Esophagus squamous epithelium (tissue), 5 donors: ENCODE data around the gene GALNT7. TPM values are rescaled to one million over a fixed set of nuclear protein-coding genes. Genes with fewer than 3 reads are reported as not detected.
A peak's percentile ranks its signal among the peaks of the same experiment; 100 is the strongest.

Source experiments
- DNase-seq: peaks from one replicate; lab custom pipeline; 2025; lab: John Stamatoyannopoulos, UW
- H3K27ac ChIP-seq, 4 donors: fragments of 200-600 bp; sonication (generic); one replicate each; pipeline ENCODE4 v1.5.1; 2016 to 2019; ENCODE audit warnings: mild to moderate bottlenecking in 1 of 4
- H3K27me3 ChIP-seq, 4 donors: fragments of 200-600 bp; sonication (generic); 1 replicate in 3 of 4; 2 replicates in 1 of 4; pipeline versions ENCODE4 v1.5.1 to v1.6.0; 2017 to 2021; ENCODE audit warnings: antibody characterized with exemption in 1 of 4
- H3K36me3 ChIP-seq, 3 donors: fragments of 200-600 bp; sonication (generic); one replicate each; pipeline ENCODE4 v1.5.1; 2016 to 2019
- H3K4me1 ChIP-seq, 3 donors: fragments of 200-600 bp; sonication (generic); one replicate each; pipeline ENCODE4 v1.5.1; 2017 to 2019
- H3K4me3 ChIP-seq, 4 donors: fragments of 200-600 bp; sonication (generic); 1 replicate in 3 of 4; 2 replicates in 1 of 4; pipeline ENCODE4 v1.5.1; 2016 to 2019; ENCODE audit warnings: mild to moderate bottlenecking in 2 of 4, moderate library complexity in 1 of 4
- H3K9me3 ChIP-seq, 3 donors: fragments of 200-600 bp; sonication (generic); one replicate each; pipeline ENCODE4 v1.5.1; 2016 to 2019
- POLR2A ChIP-seq, 4 donors: fragments of 450-650 bp; IDR thresholded peaks; one replicate each; pipeline ENCODE4 v1.6.1; 2017; ENCODE audit warnings: antibody characterized with exemption in 4 of 4, mild to moderate bottlenecking in 4 of 4, moderate library complexity in 3 of 4
- WGBS, 2 donors: methylation state at CpG; one replicate each; pipeline ENCODE4 v1.1.5; 2018; 5-methylcytosine and 5-hydroxymethylcytosine counted together
- intact Hi-C: fragments of 100-400 bp; cut with DNase I; formaldehyde crosslinking; loops from one replicate; pipeline ENCODE4 v1.15.0; 2022
- total RNA-seq, 4 donors: library from RNA; depleted of rRNA; stranded (reverse); fragments of >200 nt; gene quantifications; one replicate each; pipeline ENCODE4 v1.1.0, GENCODE V29; 2016
- TF ChIP-seq, protein P1 (sequence below), 6 experiments: fragments of 450-650 bp in 4 of 6; fragments of 200-600 bp in 2 of 6; sonication (generic) in 2 of 6; IDR thresholded peaks; one replicate each; pipeline ENCODE4 v1.5.1; 2016 to 2019; ENCODE audit warnings: antibody characterized with exemption in 6 of 6, mild to moderate bottlenecking in 4 of 6, moderate library complexity in 4 of 6
- donor health status: DM: yes; HTN: yes; CAD: no.

Gene GALNT7
- total RNA-seq, 4 donors from 2014 or later: 17.9 to 33.8 (median 23.6) TPM

GRCh38 chr4:173257732-173258717 is 89.4 kb downstream of the GALNT7 start:
- TF ChIP-seq POLR2A (IDR thresholded peaks at IDR 0.05): no peak
- TF ChIP-seq, protein P1, sequence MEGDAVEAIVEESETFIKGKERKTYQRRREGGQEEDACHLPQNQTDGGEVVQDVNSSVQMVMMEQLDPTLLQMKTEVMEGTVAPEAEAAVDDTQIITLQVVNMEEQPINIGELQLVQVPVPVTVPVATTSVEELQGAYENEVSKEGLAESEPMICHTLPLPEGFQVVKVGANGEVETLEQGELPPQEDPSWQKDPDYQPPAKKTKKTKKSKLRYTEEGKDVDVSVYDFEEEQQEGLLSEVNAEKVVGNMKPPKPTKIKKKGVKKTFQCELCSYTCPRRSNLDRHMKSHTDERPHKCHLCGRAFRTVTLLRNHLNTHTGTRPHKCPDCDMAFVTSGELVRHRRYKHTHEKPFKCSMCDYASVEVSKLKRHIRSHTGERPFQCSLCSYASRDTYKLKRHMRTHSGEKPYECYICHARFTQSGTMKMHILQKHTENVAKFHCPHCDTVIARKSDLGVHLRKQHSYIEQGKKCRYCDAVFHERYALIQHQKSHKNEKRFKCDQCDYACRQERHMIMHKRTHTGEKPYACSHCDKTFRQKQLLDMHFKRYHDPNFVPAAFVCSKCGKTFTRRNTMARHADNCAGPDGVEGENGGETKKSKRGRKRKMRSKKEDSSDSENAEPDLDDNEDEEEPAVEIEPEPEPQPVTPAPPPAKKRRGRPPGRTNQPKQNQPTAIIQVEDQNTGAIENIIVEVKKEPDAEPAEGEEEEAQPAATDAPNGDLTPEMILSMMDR (IDR thresholded peaks at IDR 0.05): peak in 5 of 6 experiments; percentile 51 to 73 (median 65)
- Histone ChIP-seq H3K27me3 (no peaks in the 10 kb centered on the region), H3K36me3 (no peaks in the 10 kb centered on the region), H3K4me3 (no peak overlapping the region), H3K4me1 (no peaks in the 10 kb centered on the region), H3K9me3 (no peaks in the 10 kb centered on the region), H3K27ac (no peak overlapping the region)
- intact Hi-C loops: loop anchor here (5.0 to 10.0 kb wide), 2 partner anchors 83 to 241 kb away; no protein-coding TSS in a partner anchor
- DNase-seq: no peak
- 46 to 47% methylated on average over 4 of the region's 4 CpGs for WGBS, 2 donors

- Histone ChIP-seq H3K27me3 (no peaks in the 10 kb centered on the region), H3K4me3 (no peak overlapping the region), H3K9me3 (no peaks in the 10 kb centered on the region), H3K4me1 (no peaks in the 10 kb centered on the region), H3K27ac (no peak overlapping the region), H3K36me3 (no peaks in the 10 kb centered on the region)
- DNase-seq: no peak
- 85 to 88% methylated on average over 2 of the region's 2 CpGs for WGBS, 2 donors
- TF ChIP-seq POLR2A (IDR thresholded peaks at IDR 0.05): no peak
- TF ChIP-seq, protein P1 (IDR thresholded peaks at IDR 0.05): no peak
- intact Hi-C loops: loop anchor here (5.0 to 10.0 kb wide), 2 partner anchors 84 to 242 kb away; no protein-coding TSS in a partner anchor
These were observed 90.3 kb downstream of the GALNT7 start for GRCh38 chr4:173258866-173259265.

DNA sequence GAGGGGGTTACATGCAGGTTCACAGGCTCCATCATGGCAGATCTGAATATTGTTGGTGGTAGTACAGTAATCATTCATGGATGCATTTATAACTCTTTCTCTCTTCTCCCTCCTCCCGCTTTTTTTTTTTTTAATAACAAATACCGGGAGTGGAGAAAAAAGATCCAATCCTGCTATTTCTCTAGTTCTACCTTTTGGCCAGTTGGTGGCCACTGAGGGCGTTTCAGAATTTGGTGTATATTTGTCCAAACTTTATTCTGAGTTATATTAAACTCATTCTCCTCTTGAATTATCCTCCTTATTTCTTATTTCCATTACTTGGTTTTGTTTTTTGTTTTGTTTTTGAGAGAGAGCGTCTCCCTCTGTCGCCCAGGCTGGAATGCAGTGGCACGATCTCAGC is 90.7 kb downstream of the GALNT7 start:
- no peak for TF ChIP-seq POLR2A (IDR thresholded peaks at IDR 0.05)
- TF ChIP-seq, protein P1 (IDR thresholded peaks at IDR 0.05): no peak
- H3K27ac ChIP-seq: no peak overlapping the region
- intact Hi-C loops: loop anchor here (5.0 to 10.0 kb wide), 2 partner anchors 85 to 242 kb away; no protein-coding TSS in a partner anchor
- no peaks in the 10 kb centered on the region for H3K36me3 ChIP-seq
- peaks cover 0 to 3% (median 0%) of the 10 kb centered on the region in 3 donors for H3K4me1 ChIP-seq
- WGBS, 2 donors: 84 to 91% methylated on average over 6 of the region's 6 CpGs
- no peak for DNase-seq
- no peaks in the 10 kb centered on the region for H3K27me3 ChIP-seq
- no peaks in the 10 kb centered on the region for H3K9me3 ChIP-seq
- H3K4me3 ChIP-seq: no peak overlapping the region

- intact Hi-C loops: no loop called here
- 78 to 89% methylated on average over 2 of the region's 2 CpGs for WGBS, 2 donors
These were observed 92.4 kb downstream of the GALNT7 start for GRCh38 chr4:173261052-173261451.

More at GRCh38 chr4:173261052-173261451, 92.4 kb downstream of the GALNT7 start:
- H3K27ac ChIP-seq: no peak overlapping the region
- H3K4me1 ChIP-seq: peaks cover 0 to 10% (median 0%) of the 10 kb centered on the region in 3 donors
- H3K27me3 ChIP-seq: no peaks in the 10 kb centered on the region
- DNase-seq: no peak
- no peaks in the 10 kb centered on the region for H3K36me3 ChIP-seq
- H3K9me3 ChIP-seq: no peaks in the 10 kb centered on the region
- no peak for TF ChIP-seq POLR2A (IDR thresholded peaks at IDR 0.05)
- TF ChIP-seq, protein P1 (IDR thresholded peaks at IDR 0.05): no peak
- no peak overlapping the region for H3K4me3 ChIP-seq
